Spleen (tissue), 11 donors: ENCODE data around the gene FLT1. TPM values are rescaled to one million over a fixed set of nuclear protein-coding genes. Genes with fewer than 3 reads are reported as not detected.

Experiments used
- DNase-seq: peaks from one replicate; pipeline ENCODE4 v3.0.0-alpha.2; 2020
- H3K27ac ChIP-seq, 8 donors: fragments of 200-600 bp; sonication (generic) in 7 of 8; 1 replicate in 4 of 8; 2 replicates in 4 of 8; pipeline versions ENCODE4 v1.5.0 to v1.8.0; 2016 to 2021; ENCODE audit warnings: inconsistent platforms in 4 of 8, mild to moderate bottlenecking in 4 of 8, moderate library complexity in 1 of 8
- H3K27me3 ChIP-seq, 7 donors: fragments of 200-600 bp; sonication (generic) in 6 of 7; replicated peaks in 1 of 7; 1 replicate in 4 of 7; 2 replicates in 3 of 7; pipeline versions ENCODE4 v1.5.0 to v1.8.0; 2016 to 2021; ENCODE audit warnings: inconsistent platforms in 3 of 7, mild to moderate bottlenecking in 1 of 7
- H3K36me3 ChIP-seq, 6 donors: fragments of 200-600 bp; sonication (generic) in 5 of 6; 1 replicate in 4 of 6; 2 replicates in 2 of 6; pipeline versions ENCODE4 v1.5.0 to v1.8.0; 2016 to 2021; ENCODE audit warnings: inconsistent platforms in 2 of 6
- H3K4me1 ChIP-seq, 6 donors: fragments of 200-600 bp; sonication (generic) in 5 of 6; 1 replicate in 3 of 6; 2 replicates in 3 of 6; pipeline versions ENCODE4 v1.5.0 to v1.8.0; 2016 to 2021; ENCODE audit warnings: inconsistent platforms in 3 of 6
- H3K4me3 ChIP-seq, 8 donors: fragments of 200-600 bp; sonication (generic) in 7 of 8; 1 replicate in 4 of 8; 2 replicates in 4 of 8; pipeline versions ENCODE4 v1.5.0 to v1.8.0; 2016 to 2021; ENCODE audit warnings: inconsistent platforms in 4 of 8, mild to moderate bottlenecking in 4 of 8, moderate library complexity in 2 of 8
- H3K9me3 ChIP-seq, 8 donors: fragments of 200-600 bp; sonication (generic) in 7 of 8; 1 replicate in 4 of 8; 2 replicates in 4 of 8; pipeline versions ENCODE4 v1.5.0 to v1.8.0; 2016 to 2021; ENCODE audit warnings: inconsistent platforms in 4 of 8
- CTCF ChIP-seq, 11 experiments: fragments of 200-600 bp in 7 of 11; fragments of 450-650 bp in 4 of 11; sonication (generic) in 4 of 11; IDR thresholded peaks in 8 of 11; conservative IDR thresholded peaks in 3 of 11; 1 replicate in 7 of 11; 2 replicates in 4 of 11; pipeline versions ENCODE4 v1.4.0 to v1.8.0; 2016 to 2021; ENCODE audit warnings: antibody characterized with exemption in 11 of 11, inconsistent platforms in 4 of 11, mild to moderate bottlenecking in 1 of 11
- POLR2A ChIP-seq, 3 donors: fragments of 450-650 bp; IDR thresholded peaks; one replicate each; pipeline ENCODE4 v1.5.1; 2017; ENCODE audit warnings: antibody characterized with exemption in 3 of 3, mild to moderate bottlenecking in 1 of 3
- POLR2AphosphoS5 ChIP-seq, 3 donors: sonication (generic); formaldehyde crosslinking; IDR thresholded peaks; one replicate each; pipeline ENCODE4 v1.5.1; 2017; ENCODE audit warnings: antibody characterized with exemption in 3 of 3
- WGBS, 5 donors: extraction: QIAGEN DNeasy Blood & Tissue Kit in 3 of 5; methylation state at CpG; one replicate each; pipeline versions ENCODE4 v1.1.5 to v1.1.7; 2013 to 2018; 5-methylcytosine and 5-hydroxymethylcytosine counted together
- intact Hi-C: fragments of 100-400 bp; cut with DNase I; formaldehyde crosslinking; loops from one replicate; pipeline ENCODE4 v1.15.0; 2023; ENCODE audit warnings: low total_unique reads
- polyA plus RNA-seq, 3 donors: library from polyadenylated mRNA; stranded (reverse); fragments of 200-250 nt; gene quantifications; one replicate each; pipeline ENCODE4 v1.2.1, GENCODE V29; 2013
- total RNA-seq, 7 donors: library from RNA; depleted of rRNA in 3 of 7; stranded (reverse); fragments of >200 nt in 3 of 7; fragmentation: NEBNext Ultra II Directional in 4 of 7; extraction: Animal tissue kit (Norgen Biotek cat#: 25700) in 4 of 7; gene quantifications; one replicate each; pipeline versions ENCODE4 v1.1.0 to v1.2.1, GENCODE V29; 2016 to 2021
- donor health status: healthy with polysubstance abuse.
- donor health status: DM: no; HTN: no; CAD: no; lungs with moderate emphysema.
- donor health status: DM: no; HTN: no; CAD: no.
- donor health status: Bipolar disorder and iron deficiency.
- donor health status: healthy.
- donor health status: DM: no; HTN: no; CAD: no.
- donor health status: DM: yes; HTN: yes; CAD: no.

The FLT1 gene
- total and polyA plus RNA-seq, 10 donors = 1.2 to 70.6 (median 55.4) TPM

GRCh38 chr13:28408235-28408848 lies 86.6 kb downstream of the FLT1 start:
- intact Hi-C loops = no loop called here
- H3K4me3 ChIP-seq = no peak overlapping the region
- peak overlapping the region in 7 of 8 donors; percentile 54 to 75 (median 66) for H3K27ac ChIP-seq
- no peaks in the 10 kb centered on the region for H3K9me3 ChIP-seq
- TF ChIP-seq CTCF (IDR thresholded peaks at IDR 0.05 in 8 of 11, conservative IDR thresholded peaks at IDR 0.05 in 3 of 11) (no peak), POLR2AphosphoS5 (IDR thresholded peaks at IDR 0.05) (peak; percentile 27 to 87 (median 67))
- WGBS, 5 donors = 7 to 16% (median 13%) methylated on average over 8 of the region's 8 CpGs
- DNase-seq = peak; percentile 75
- peaks cover 0 to 13% (median 3%) of the 10 kb centered on the region in 6 donors for H3K36me3 ChIP-seq
- H3K27me3 ChIP-seq = no peaks in the 10 kb centered on the region
- peaks cover 0 to 50% (median 22%) of the 10 kb centered on the region in 6 donors for H3K4me1 ChIP-seq

GRCh38 chr13:28406733-28407266 lies 88.1 kb downstream of the FLT1 start:
- Histone ChIP-seq H3K36me3 (peaks cover 0 to 13% (median 3%) of the 10 kb centered on the region in 6 donors), H3K27ac (no peak overlapping the region), H3K4me3 (no peak overlapping the region), H3K4me1 (peaks cover 0 to 51% (median 22%) of the 10 kb centered on the region in 6 donors), H3K9me3 (no peaks in the 10 kb centered on the region), H3K27me3 (no peaks in the 10 kb centered on the region)
- TF ChIP-seq CTCF (IDR thresholded peaks at IDR 0.05 in 8 of 11, conservative IDR thresholded peaks at IDR 0.05 in 3 of 11) (no peak), POLR2AphosphoS5 (IDR thresholded peaks at IDR 0.05) (no peak), POLR2A (IDR thresholded peaks at IDR 0.05) (no peak)
- no peak for DNase-seq
- intact Hi-C loops = no loop called here
- 72 to 81% (median 80%) methylated on average over 13 of the region's 13 CpGs for WGBS, 5 donors

- no peak for TF ChIP-seq CTCF (IDR thresholded peaks at IDR 0.05 in 8 of 11, conservative IDR thresholded peaks at IDR 0.05 in 3 of 11)
- no peak for TF ChIP-seq POLR2AphosphoS5 (IDR thresholded peaks at IDR 0.05)
- no peak for TF ChIP-seq POLR2A (IDR thresholded peaks at IDR 0.05)
- Histone ChIP-seq H3K27ac (peak overlapping the region in 7 of 8 donors; percentile 24 to 73 (median 62)), H3K4me1 (peaks cover 7 to 36% (median 12%) of the 10 kb centered on the region in 6 donors), H3K4me3 (no peak overlapping the region), H3K27me3 (no peaks in the 10 kb centered on the region), H3K9me3 (no peaks in the 10 kb centered on the region), H3K36me3 (peaks cover 0 to 13% (median 3%) of the 10 kb centered on the region in 6 donors)
- 68 to 81% (median 75%) methylated on average over 5 of the region's 5 CpGs for WGBS, 5 donors
- intact Hi-C loops = no loop called here
- DNase-seq = no peak
Observed at GRCh38 chr13:28402057-28402381, 92.9 kb downstream of the FLT1 start.

- 19 to 30% (median 24%) methylated on average over 7 of the region's 7 CpGs for WGBS, 5 donors
- no peak overlapping the region for H3K4me3 ChIP-seq
- peaks cover 7 to 35% (median 12%) of the 10 kb centered on the region in 6 donors for H3K4me1 ChIP-seq
- intact Hi-C loops = no loop called here
- TF ChIP-seq POLR2A (IDR thresholded peaks at IDR 0.05) (no peak), POLR2AphosphoS5 (IDR thresholded peaks at IDR 0.05) (no peak)
- H3K9me3 ChIP-seq = no peaks in the 10 kb centered on the region
- peak overlapping the region; percentile 24 to 73 (median 59) for H3K27ac ChIP-seq
- H3K36me3 ChIP-seq = peaks cover 0 to 13% (median 3%) of the 10 kb centered on the region in 6 donors
- no peaks in the 10 kb centered on the region for H3K27me3 ChIP-seq
- no peak for DNase-seq
Observed at GRCh38 chr13:28401303-28402056, 93.4 kb downstream of the FLT1 start.
